Muscle layer of colon (tissue), 2 donors: ENCODE data around the gene KIRREL3.

ENCODE experiments used
- H3K27ac ChIP-seq: one replicate; pipeline ENCODE4 v1.7.0; 2013; ENCODE audit warnings: low read depth, mild to moderate bottlenecking, low read length, moderate library complexity
- H3K27me3 ChIP-seq, 2 donors: one replicate each; pipeline ENCODE4 v1.7.0; 2013; ENCODE audit warnings: low read length in 2 of 2, mild to moderate bottlenecking in 2 of 2; ENCODE audit not compliant: insufficient read depth in 2 of 2, control insufficient read depth in 1 of 2
- H3K36me3 ChIP-seq: one replicate; pipeline ENCODE4 v1.7.0; 2013; ENCODE audit warnings: mild to moderate bottlenecking, low read length; ENCODE audit not compliant: insufficient read depth
- H3K4me1 ChIP-seq: one replicate; pipeline ENCODE4 v1.7.0; 2013; ENCODE audit warnings: mild to moderate bottlenecking, low read length; ENCODE audit not compliant: insufficient read depth
- H3K4me3 ChIP-seq, 2 donors: one replicate each; pipeline ENCODE4 v1.7.0; 2013; ENCODE audit warnings: low read length in 2 of 2, low read depth in 1 of 2, mild to moderate bottlenecking in 1 of 2, moderate library complexity in 1 of 2
- H3K9ac ChIP-seq: one replicate; pipeline ENCODE4 v1.7.0; 2013; ENCODE audit warnings: low read length
- H3K9me3 ChIP-seq: one replicate; pipeline ENCODE4 v1.7.0; 2013; ENCODE audit warnings: mild to moderate bottlenecking, low read length
- donor health status: abdominal sarcoma.
- donor health status: Adenocarcinoma of cecum.

The KIRREL3 gene

GRCh38 chr11:126464796-126465195 is 535.8 kb downstream of the KIRREL3 start:
- H3K4me3 ChIP-seq: no peak overlapping the region
- H3K4me1 ChIP-seq: peaks cover 9% of the 10 kb centered on the region
- peaks cover 0 to 10% of the 10 kb centered on the region in 2 donors for H3K27me3 ChIP-seq
- H3K9me3 ChIP-seq: no peaks in the 10 kb centered on the region
- H3K27ac ChIP-seq: no peak overlapping the region
- no peak overlapping the region for H3K9ac ChIP-seq
- H3K36me3 ChIP-seq: no peaks in the 10 kb centered on the region

DNA sequence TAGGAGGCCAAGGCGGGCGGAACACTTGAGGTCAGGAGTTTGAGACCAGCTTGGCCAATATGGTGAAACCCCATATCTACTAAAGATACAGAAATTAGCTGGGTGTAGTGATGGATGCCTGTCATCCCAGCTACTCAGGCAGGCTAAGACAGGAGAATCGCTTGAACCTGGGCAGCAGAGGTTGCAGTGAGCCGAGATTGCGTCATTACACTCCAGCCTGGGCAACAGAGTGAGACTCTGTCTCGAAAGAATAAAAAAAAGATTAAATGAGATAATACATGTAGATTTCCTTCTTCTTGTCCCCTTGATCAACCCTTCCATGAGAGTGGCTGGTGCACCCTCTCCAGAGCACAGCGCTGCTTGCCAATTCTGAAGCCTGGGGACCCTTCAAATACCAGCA is 538.1 kb downstream of the KIRREL3 start:
- Histone ChIP-seq H3K27me3 (no peaks in the 10 kb centered on the region), H3K4me3 (no peak overlapping the region), H3K9ac (no peak overlapping the region), H3K27ac (no peak overlapping the region), H3K4me1 (peaks cover 9% of the 10 kb centered on the region), H3K36me3 (no peaks in the 10 kb centered on the region), H3K9me3 (no peaks in the 10 kb centered on the region)

- Histone ChIP-seq H3K27me3 (no peaks in the 10 kb centered on the region), H3K9me3 (no peaks in the 10 kb centered on the region), H3K36me3 (no peaks in the 10 kb centered on the region), H3K9ac (no peak overlapping the region), H3K4me3 (no peak overlapping the region), H3K27ac (no peak overlapping the region), H3K4me1 (peaks cover 9% of the 10 kb centered on the region)
Observed at GRCh38 chr11:126461996-126462395, 538.6 kb downstream of the KIRREL3 start.

GRCh38 chr11:126461096-126461440 is 539.5 kb downstream of the KIRREL3 start:
- Histone ChIP-seq H3K27me3 (no peaks in the 10 kb centered on the region), H3K4me1 (peaks cover 9% of the 10 kb centered on the region), H3K9me3 (no peaks in the 10 kb centered on the region), H3K27ac (no peak overlapping the region), H3K4me3 (no peak overlapping the region), H3K36me3 (no peaks in the 10 kb centered on the region), H3K9ac (no peak overlapping the region)

GRCh38 chr11:126460417-126461095 is 540.0 kb downstream of the KIRREL3 start:
- Histone ChIP-seq H3K9me3 (no peaks in the 10 kb centered on the region), H3K4me1 (peaks cover 4% of the 10 kb centered on the region), H3K27ac (no peak overlapping the region), H3K36me3 (no peaks in the 10 kb centered on the region), H3K27me3 (no peaks in the 10 kb centered on the region), H3K9ac (no peak overlapping the region), H3K4me3 (no peak overlapping the region)

- Histone ChIP-seq H3K36me3 (no peaks in the 10 kb centered on the region), H3K4me1 (no peaks in the 10 kb centered on the region), H3K9ac (no peak overlapping the region), H3K27ac (no peak overlapping the region), H3K27me3 (peaks cover 0 to 3% of the 10 kb centered on the region in 2 donors), H3K4me3 (no peak overlapping the region), H3K9me3 (no peaks in the 10 kb centered on the region)
Observed at GRCh38 chr11:126459691-126460281, 540.8 kb downstream of the KIRREL3 start.

- H3K9me3 ChIP-seq: no peaks in the 10 kb centered on the region
Observed at GRCh38 chr11:126457817-126458216, 542.8 kb downstream of the KIRREL3 start.

DNA sequence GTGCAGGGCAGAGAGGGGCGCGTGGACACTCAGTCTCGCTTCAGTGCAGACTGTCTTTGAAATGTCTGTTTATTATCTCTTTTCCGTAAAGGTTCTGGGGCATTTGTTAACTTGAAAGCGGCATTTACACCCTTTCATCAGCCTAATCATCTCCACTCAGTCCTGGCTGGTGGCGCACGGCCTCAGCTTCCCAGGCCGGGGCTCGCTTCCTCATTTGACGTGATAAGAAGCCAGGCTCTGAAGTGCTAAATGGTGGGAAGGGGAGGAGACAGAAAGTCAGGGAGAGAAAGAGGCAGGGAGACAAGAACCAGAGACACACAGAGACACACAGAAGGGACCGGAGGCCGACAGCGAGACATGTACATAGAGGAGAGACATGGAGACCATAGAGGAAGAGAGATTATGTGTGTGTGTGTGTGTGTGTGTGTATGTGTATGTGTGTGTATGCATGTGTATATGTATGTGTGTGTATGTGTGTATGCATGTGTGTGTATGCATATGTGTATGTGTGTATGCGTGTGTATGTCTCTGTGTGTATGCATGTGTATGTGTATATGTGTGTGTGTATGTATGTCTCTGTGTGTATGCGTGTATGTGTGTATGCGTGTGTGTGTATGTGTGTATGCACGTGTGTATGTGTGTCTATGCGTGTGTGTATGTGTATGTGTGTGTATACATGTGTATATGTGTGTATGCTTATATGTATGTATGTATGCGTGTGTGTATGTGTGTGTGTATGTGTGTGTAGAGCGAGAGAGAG is 543.6 kb downstream of the KIRREL3 start:
- Histone ChIP-seq H3K4me1 (no peaks in the 10 kb centered on the region), H3K9me3 (no peaks in the 10 kb centered on the region), H3K27me3 (peaks cover 0 to 19% of the 10 kb centered on the region in 2 donors), H3K9ac (no peak overlapping the region), H3K27ac (no peak overlapping the region), H3K4me3 (no peak overlapping the region), H3K36me3 (no peaks in the 10 kb centered on the region)

More at GRCh38 chr11:126457817-126458216, 542.8 kb downstream of the KIRREL3 start:
- Histone ChIP-seq H3K9ac (no peak overlapping the region), H3K36me3 (no peaks in the 10 kb centered on the region), H3K4me3 (no peak overlapping the region), H3K4me1 (no peaks in the 10 kb centered on the region), H3K27me3 (peaks cover 0 to 13% of the 10 kb centered on the region in 2 donors), H3K27ac (no peak overlapping the region)

DNA sequence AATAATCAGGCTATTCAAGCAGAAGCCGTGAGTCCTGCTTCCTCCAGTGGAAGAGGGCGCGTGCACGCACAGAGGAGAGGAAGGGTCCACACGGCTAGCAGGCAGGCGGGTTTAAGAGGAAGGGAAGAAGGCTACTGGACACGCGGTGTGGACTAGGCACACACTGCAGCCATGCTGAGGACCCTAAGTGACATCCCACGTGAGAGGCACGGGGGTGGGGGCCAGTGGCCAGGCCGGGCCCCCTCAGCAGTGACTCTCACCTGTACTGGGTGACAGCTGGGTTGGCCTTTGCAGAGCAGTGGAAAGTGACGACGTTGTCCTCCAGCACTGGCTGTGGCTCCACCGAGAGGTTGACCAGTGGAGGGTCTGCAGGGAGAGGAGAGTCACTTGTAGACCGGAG is 544.5 kb downstream of the KIRREL3 start:
- Histone ChIP-seq H3K36me3 (no peaks in the 10 kb centered on the region), H3K9me3 (no peaks in the 10 kb centered on the region), H3K4me1 (no peaks in the 10 kb centered on the region), H3K9ac (no peak overlapping the region), H3K27ac (no peak overlapping the region), H3K4me3 (no peak overlapping the region), H3K27me3 (peaks cover 0 to 19% of the 10 kb centered on the region in 2 donors)

DNA sequence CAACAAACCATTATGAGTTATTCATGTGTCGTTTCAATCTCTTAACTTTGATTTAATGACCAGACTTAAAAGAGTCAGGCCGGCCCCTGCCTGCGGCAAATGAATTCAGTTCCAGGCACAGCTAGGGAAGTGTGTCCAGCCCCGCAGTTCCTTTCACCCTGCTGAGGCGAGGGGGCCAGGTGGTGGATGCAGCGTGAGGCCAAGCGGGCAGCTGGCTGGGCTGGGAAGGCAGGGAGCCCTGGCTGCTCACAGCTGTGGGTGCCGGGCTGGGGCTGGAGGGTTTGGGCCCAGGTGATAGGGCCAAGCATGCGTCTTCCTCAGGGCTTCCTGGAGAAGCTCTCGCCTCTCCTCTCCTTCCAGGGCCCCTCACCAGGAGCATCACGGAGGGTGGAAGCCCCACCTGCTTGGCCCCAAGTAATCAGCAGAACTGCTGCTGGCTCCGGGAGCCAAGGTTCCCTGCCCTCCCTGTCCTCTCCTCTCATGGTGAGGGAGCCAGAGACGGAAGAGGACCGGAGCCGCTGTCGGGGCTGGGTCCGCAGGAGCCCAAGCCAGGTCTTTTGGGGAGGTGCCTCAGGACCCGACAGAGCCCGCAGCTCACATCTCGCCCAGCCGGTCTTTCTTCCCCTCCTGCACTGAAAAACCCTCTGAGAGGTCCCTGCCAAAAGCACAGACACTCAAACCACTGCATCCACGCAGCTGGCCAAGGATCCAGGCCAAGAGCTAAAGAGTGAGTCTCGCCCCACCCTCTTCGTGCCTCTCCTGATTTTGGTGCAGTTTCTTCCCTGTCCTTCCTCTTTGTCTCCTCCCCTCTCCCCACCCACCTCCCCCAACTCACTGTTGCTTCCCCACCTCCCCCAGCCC is 548.1 kb downstream of the KIRREL3 start:
- Histone ChIP-seq H3K9me3 (no peaks in the 10 kb centered on the region), H3K4me1 (no peaks in the 10 kb centered on the region), H3K36me3 (no peaks in the 10 kb centered on the region), H3K4me3 (no peak overlapping the region), H3K27me3 (peaks cover 0 to 19% of the 10 kb centered on the region in 2 donors), H3K9ac (no peak overlapping the region), H3K27ac (no peak overlapping the region)

DNA sequence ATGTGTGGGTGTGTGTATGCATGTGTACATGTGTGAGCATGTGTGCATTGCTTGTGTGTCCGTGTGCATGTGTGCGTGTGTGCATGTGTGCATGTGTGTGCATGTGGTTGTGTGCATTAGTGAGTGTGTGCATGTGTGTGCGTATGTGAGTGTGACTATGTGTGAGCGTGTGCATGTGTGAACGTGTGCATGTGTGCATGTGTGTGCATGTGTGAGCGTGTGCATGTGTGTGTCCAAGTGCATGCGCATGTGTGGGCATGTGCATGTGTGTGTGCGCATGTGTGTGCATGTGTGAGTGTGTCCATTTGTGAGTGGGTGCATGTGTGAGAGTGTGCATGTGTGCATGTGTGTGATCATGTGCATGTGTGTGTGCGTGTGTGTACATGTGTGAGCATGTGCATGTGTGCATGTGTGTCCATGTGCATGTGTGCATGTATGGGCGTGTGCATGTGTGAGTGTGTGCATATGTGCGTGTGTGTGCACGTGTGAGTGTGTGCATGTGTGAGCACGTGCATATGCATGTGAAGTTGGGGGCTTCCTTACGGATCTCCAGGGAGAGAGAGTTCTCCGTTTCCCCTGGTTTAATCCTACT is 549.3 kb downstream of the KIRREL3 start:
- H3K4me3 ChIP-seq: no peak overlapping the region
- H3K9ac ChIP-seq: no peak overlapping the region
- peaks cover 0 to 19% of the 10 kb centered on the region in 2 donors for H3K27me3 ChIP-seq
- H3K36me3 ChIP-seq: no peaks in the 10 kb centered on the region
- H3K27ac ChIP-seq: no peak overlapping the region
- no peaks in the 10 kb centered on the region for H3K9me3 ChIP-seq
- H3K4me1 ChIP-seq: no peaks in the 10 kb centered on the region
